Esophagus muscularis mucosa (tissue), 4 donors: ENCODE results near the gene POP7. TPM values are rescaled to one million over a fixed set of nuclear protein-coding genes. Genes with fewer than 3 reads are reported as not detected.

ENCODE experiments used
- DNase-seq: peaks from one replicate; pipeline ENCODE4 v3.0.0-alpha.2; 2017; ENCODE audit errors: extremely low spot score
- H3K27ac ChIP-seq, 4 donors: fragments of 200-600 bp; sonication (generic); replicated peaks in 1 of 4; 1 replicate in 3 of 4; 2 replicates in 1 of 4; pipeline ENCODE4 v1.5.1; 2016 to 2019; ENCODE audit warnings: mild to moderate bottlenecking in 1 of 4
- H3K27me3 ChIP-seq, 4 donors: fragments of 200-600 bp; sonication (generic); one replicate each; pipeline versions ENCODE4 v1.5.1 to v1.6.0; 2016 to 2019
- H3K36me3 ChIP-seq, 4 donors: fragments of 200-600 bp; sonication (generic); one replicate each; pipeline ENCODE4 v1.5.1; 2016 to 2019
- H3K4me1 ChIP-seq, 4 donors: fragments of 200-600 bp; sonication (generic); one replicate each; pipeline ENCODE4 v1.5.1; 2016 to 2019
- H3K4me3 ChIP-seq, 4 donors: fragments of 200-600 bp; sonication (generic); 1 replicate in 2 of 4; 2 replicates in 2 of 4; pipeline ENCODE4 v1.5.1; 2016 to 2019; ENCODE audit warnings: mild to moderate bottlenecking in 4 of 4, moderate library complexity in 1 of 4
- H3K9me3 ChIP-seq, 4 donors: fragments of 200-600 bp; sonication (generic); 1 replicate in 3 of 4; 2 replicates in 1 of 4; pipeline ENCODE4 v1.5.1; 2016 to 2019
- CTCF ChIP-seq, 3 experiments: fragments of 200-600 bp in 2 of 3; fragments of 450-650 bp in 1 of 3; sonication (generic) in 2 of 3; IDR thresholded peaks; one replicate each; pipeline ENCODE4 v1.5.1; 2017 to 2019; ENCODE audit warnings: antibody characterized with exemption in 3 of 3, mild to moderate bottlenecking in 2 of 3, moderate library complexity in 1 of 3
- EP300 ChIP-seq: sonication (generic); formaldehyde crosslinking; IDR thresholded peaks from one replicate; pipeline ENCODE4 v1.6.1; 2017; ENCODE audit warnings: antibody characterized with exemption
- POLR2A ChIP-seq: fragments of 450-650 bp; IDR thresholded peaks from one replicate; pipeline ENCODE4 v1.6.1; 2017; ENCODE audit warnings: antibody characterized with exemption, moderate library complexity, mild to moderate bottlenecking, low read depth
- POLR2AphosphoS5 ChIP-seq, 2 donors: sonication (generic); formaldehyde crosslinking; IDR thresholded peaks; one replicate each; pipeline ENCODE4 v1.6.1; 2017; ENCODE audit warnings: antibody characterized with exemption in 2 of 2
- WGBS: methylation state at CpG from one replicate; pipeline ENCODE4 v1.1.5; 2018; 5-methylcytosine and 5-hydroxymethylcytosine counted together
- intact Hi-C: fragments of 100-400 bp; cut with DNase I; formaldehyde crosslinking; loops from one replicate; pipeline ENCODE4 v1.15.1; 2023
- total RNA-seq, 4 donors: library from RNA; depleted of rRNA; stranded (reverse); fragments of >200 nt; gene quantifications; one replicate each; pipeline versions ENCODE4 v1.1.0 to v1.2.1, GENCODE V29; 2016

POP7 gene
- total RNA-seq, 4 donors from 2014 or later, result 27.0 to 51.3 (median 43.7) TPM

- TF ChIP-seq POLR2A (no peak), EP300 (no peak), POLR2AphosphoS5 (IDR thresholded peaks at IDR 0.05) (no peak), CTCF (IDR thresholded peaks at IDR 0.05) (no peak)
- peaks cover 30 to 53% (median 52%) of the 10 kb centered on the region in 4 donors for H3K36me3 ChIP-seq
- peak overlapping the region; percentile 98 to 100 (median 98) for H3K27ac ChIP-seq
- no peak for DNase-seq
- 68% methylated on average over 3 of the region's 23 CpGs for WGBS
- peaks cover 22 to 65% (median 60%) of the 10 kb centered on the region in 4 donors for H3K4me1 ChIP-seq
- no peaks in the 10 kb centered on the region for H3K27me3 ChIP-seq
- intact Hi-C loops, result no loop called here
- no peaks in the 10 kb centered on the region for H3K9me3 ChIP-seq
- H3K4me3 ChIP-seq, result peak overlapping the region; percentile 88 to 96 (median 96)
Observed at GRCh38 chr7:100676501-100677306, 29.2 kb upstream of the POP7 start.

- WGBS, result 83% methylated on average over 30 of the region's 36 CpGs
- no peaks in the 10 kb centered on the region for H3K9me3 ChIP-seq
- TF ChIP-seq POLR2A (no peak), CTCF (IDR thresholded peaks at IDR 0.05) (no peak), EP300 (no peak)
- H3K27me3 ChIP-seq, result no peaks in the 10 kb centered on the region
- peak overlapping the region; percentile 75 to 100 (median 98) for H3K27ac ChIP-seq
- peaks cover 35 to 62% (median 60%) of the 10 kb centered on the region in 4 donors for H3K36me3 ChIP-seq
- intact Hi-C loops, result no loop called here
- H3K4me1 ChIP-seq, result peaks cover 22 to 65% (median 60%) of the 10 kb centered on the region in 4 donors
- no peak for DNase-seq
- H3K4me3 ChIP-seq, result no peak overlapping the region
Observed at GRCh38 chr7:100677308-100678267, 28.3 kb upstream of the POP7 start.

- Histone ChIP-seq H3K9me3 (no peaks in the 10 kb centered on the region), H3K27ac (peak overlapping the region; percentile 63 to 100 (median 70)), H3K4me1 (peaks cover 18 to 59% (median 53%) of the 10 kb centered on the region in 4 donors), H3K36me3 (peaks cover 44 to 70% (median 69%) of the 10 kb centered on the region in 4 donors), H3K27me3 (no peaks in the 10 kb centered on the region), H3K4me3 (no peak overlapping the region)
- no peak for DNase-seq
- WGBS, result 74% methylated on average over 16 of the region's 35 CpGs
- no peak for TF ChIP-seq POLR2A
- TF ChIP-seq POLR2AphosphoS5 (IDR thresholded peaks at IDR 0.05), result peak in 1 of 2 donors; percentile 7
- intact Hi-C loops, result no loop called here
Observed at GRCh38 chr7:100678291-100678984, 27.5 kb upstream of the POP7 start.

GRCh38 chr7:100679129-100679926 lies 26.6 kb upstream of the POP7 start:
- H3K4me1 ChIP-seq, result peaks cover 18 to 59% (median 53%) of the 10 kb centered on the region in 4 donors
- TF ChIP-seq POLR2AphosphoS5 (IDR thresholded peaks at IDR 0.05) (no peak), CTCF (IDR thresholded peaks at IDR 0.05) (no peak), POLR2A (no peak), EP300 (no peak)
- WGBS, result 73% methylated on average over 13 of the region's 13 CpGs
- peak overlapping the region; percentile 63 to 100 (median 70) for H3K27ac ChIP-seq
- H3K4me3 ChIP-seq, result no peak overlapping the region
- intact Hi-C loops, result no loop called here
- peaks cover 51 to 79% (median 78%) of the 10 kb centered on the region in 4 donors for H3K36me3 ChIP-seq
- no peaks in the 10 kb centered on the region for H3K9me3 ChIP-seq
- no peak for DNase-seq
- no peaks in the 10 kb centered on the region for H3K27me3 ChIP-seq
